WTC11 (cell line): ENCODE results near the gene RABGAP1. TPM values are rescaled to one million over a fixed set of nuclear protein-coding genes. Genes with fewer than 3 reads are reported as not detected.

Experiments used
- ATAC-seq: fragments of 200-7000 bp; cut with Tn5 transposase; 2 replicates; pipeline ENCODE4 v1.10.0; 2021; ENCODE audit warnings: mild to moderate bottlenecking, moderate library complexity
- CTCF ChIA-PET: fragments of 300-600 bp; sonication (Branson Sonifier 250); formaldehyde crosslinking; loops from one replicate; lab custom pipeline; 2021; ENCODE audit warnings: antibody characterized with exemption; lab: Charles Lee
- POLR2A ChIA-PET: fragments of 350-600 bp; sonication (Branson Sonifier 250); formaldehyde crosslinking; loops from one replicate; lab custom pipeline; 2021; ENCODE audit warnings: antibody characterized with exemption; lab: Charles Lee
- DNase-seq: peaks from one replicate; pipeline ENCODE4 v3.0.0; 2021; ENCODE audit warnings: low spot score
- H3K27ac Mint-ChIP-seq: 2 replicates; pipeline ENCODE4 v1.8.0; 2021; ENCODE audit warnings: mixed read lengths
- H3K27me3 Mint-ChIP-seq: 2 replicates; pipeline ENCODE4 v1.8.0; 2021; ENCODE audit warnings: low read depth, mild to moderate bottlenecking, moderate library complexity, mixed read lengths
- H3K36me3 Mint-ChIP-seq: 2 replicates; pipeline ENCODE4 v1.8.0; 2021; ENCODE audit warnings: mixed read lengths
- H3K4me1 Mint-ChIP-seq: 2 replicates; pipeline ENCODE4 v1.8.0; 2022; ENCODE audit warnings: mixed read lengths
- H3K4me3 Mint-ChIP-seq: 2 replicates; pipeline ENCODE4 v1.8.0; 2021; ENCODE audit warnings: mild to moderate bottlenecking, moderate library complexity, mixed read lengths
- H3K9me3 Mint-ChIP-seq: 2 replicates; pipeline ENCODE4 v1.8.0; 2021; ENCODE audit warnings: mixed read lengths
- ARID4B ChIP-seq: sonication (generic); formaldehyde crosslinking; IDR thresholded peaks from 2 replicates; pipeline ENCODE4 v1.8.0; 2023; ENCODE audit warnings: missing genetic modification reagents, mild to moderate bottlenecking, borderline replicate concordance
- CBFB ChIP-seq: sonication (generic); formaldehyde crosslinking; IDR thresholded peaks from 2 replicates; pipeline ENCODE4 v1.8.1; 2022; ENCODE audit warnings: mild to moderate bottlenecking, low read depth, missing genetic modification reagents
- E2F4 ChIP-seq: sonication (generic); formaldehyde crosslinking; IDR thresholded peaks from 2 replicates; pipeline ENCODE4 v1.8.1; 2022; ENCODE audit warnings: low read depth, mild to moderate bottlenecking, moderate library complexity, missing genetic modification reagents, borderline replicate concordance
- FOXJ3 ChIP-seq: sonication (generic); formaldehyde crosslinking; IDR thresholded peaks from 2 replicates; pipeline ENCODE4 v1.9.0; 2021; ENCODE audit warnings: missing genetic modification reagents, mild to moderate bottlenecking, borderline replicate concordance
- IRF2 ChIP-seq: sonication (generic); formaldehyde crosslinking; IDR thresholded peaks from 2 replicates; pipeline ENCODE4 v1.8.0; 2022; ENCODE audit warnings: low read depth, missing genetic modification reagents, borderline replicate concordance
- KAT7 ChIP-seq: sonication (generic); formaldehyde crosslinking; IDR thresholded peaks from 2 replicates; pipeline ENCODE4 v1.8.1; 2023; ENCODE audit warnings: missing genetic modification reagents, mild to moderate bottlenecking, borderline replicate concordance
- MXD4 ChIP-seq: fragments of 250-450 bp; sonication (Bioruptor Pico); IDR thresholded peaks from 2 replicates; pipeline ENCODE4 v1.8.0; 2021; ENCODE audit warnings: mild to moderate bottlenecking, moderate library complexity, borderline replicate concordance
- NFATC4 ChIP-seq: fragments of 250-450 bp; sonication (Bioruptor Pico); IDR thresholded peaks from 2 replicates; pipeline ENCODE4 v1.9.0; 2021; ENCODE audit warnings: mild to moderate bottlenecking
- OVOL2 ChIP-seq: fragments of 250-450 bp; sonication (Bioruptor Pico); IDR thresholded peaks from 2 replicates; pipeline ENCODE4 v1.9.0; 2021; ENCODE audit warnings: mild to moderate bottlenecking, borderline replicate concordance
- PREB ChIP-seq: sonication (generic); formaldehyde crosslinking; IDR thresholded peaks from 2 replicates; pipeline ENCODE4 v1.8.1; 2022; ENCODE audit warnings: mild to moderate bottlenecking, missing genetic modification reagents, moderate library complexity, borderline replicate concordance
- TEAD1 ChIP-seq: sonication (generic); formaldehyde crosslinking; IDR thresholded peaks from 2 replicates; pipeline ENCODE4 v1.8.0; 2022; ENCODE audit warnings: mild to moderate bottlenecking, missing genetic modification reagents
- TP53 ChIP-seq: sonication (generic); formaldehyde crosslinking; IDR thresholded peaks from 2 replicates; pipeline ENCODE4 v1.8.1; 2023; ENCODE audit warnings: mild to moderate bottlenecking, missing genetic modification reagents
- ZBTB21 ChIP-seq: sonication (generic); formaldehyde crosslinking; IDR thresholded peaks from 2 replicates; pipeline ENCODE4 v1.8.1; 2023; ENCODE audit warnings: mild to moderate bottlenecking, missing genetic modification reagents, borderline replicate concordance
- ZNF121 ChIP-seq: sonication (generic); formaldehyde crosslinking; IDR thresholded peaks from 2 replicates; pipeline ENCODE4 v1.8.0; 2023; ENCODE audit warnings: missing genetic modification reagents
- ZNF232 ChIP-seq: sonication (generic); formaldehyde crosslinking; IDR thresholded peaks from 2 replicates; pipeline ENCODE4 v1.8.0; 2022; ENCODE audit warnings: mild to moderate bottlenecking, missing genetic modification reagents
- ZNF396 ChIP-seq: fragments of 250-450 bp; sonication (Bioruptor Pico); IDR thresholded peaks from 2 replicates; pipeline ENCODE4 v1.8.0; 2021; ENCODE audit warnings: mild to moderate bottlenecking, moderate library complexity, borderline replicate concordance
- ZNF416 ChIP-seq: fragments of 250-450 bp; sonication (Bioruptor Pico); IDR thresholded peaks from 2 replicates; pipeline ENCODE4 v1.9.0; 2021; ENCODE audit warnings: mild to moderate bottlenecking, inconsistent platforms
- total RNA-seq: library from RNA; stranded (reverse); gene quantifications from 3 replicates; pipeline ENCODE4 v1.2.3, GENCODE V29; 2021
- TF ChIP-seq, protein P1 (sequence below): fragments of 250-450 bp; sonication (Bioruptor Pico); IDR thresholded peaks from 2 replicates; pipeline ENCODE4 v2.1.2; 2022; ENCODE audit warnings: mild to moderate bottlenecking, moderate library complexity
- TF ChIP-seq, protein P2 (sequence below): sonication (generic); formaldehyde crosslinking; IDR thresholded peaks from 2 replicates; pipeline ENCODE4 v1.8.1; 2022; ENCODE audit warnings: low read depth, missing genetic modification reagents, borderline replicate concordance
- TF ChIP-seq, protein P3 (sequence below): fragments of 250-450 bp; sonication (Bioruptor Pico); IDR thresholded peaks from 2 replicates; pipeline ENCODE4 v1.9.0; 2021; ENCODE audit warnings: mild to moderate bottlenecking
- TF ChIP-seq, protein P4 (sequence below): fragments of 200-600 bp; IDR thresholded peaks from 2 replicates; pipeline ENCODE4 v1.8.0; 2022; ENCODE audit warnings: antibody characterized with exemption

Gene RABGAP1
- total RNA-seq, 1 experiment from 2014 or later, result 38.1 TPM

GRCh38 chr9:123011878-123012528 is 71.2 kb downstream of the RABGAP1 start:
- H3K36me3 Mint-ChIP-seq, result peaks cover 38% of the 10 kb centered on the region
- POLR2A ChIA-PET, result no interaction called here
- no peak for ATAC-seq
- CTCF ChIA-PET, result no interaction called here
- TF ChIP-seq IRF2 (CRISPR knock-in tag) (no peak), FOXJ3 (CRISPR knock-in tag) (no peak), CBFB (CRISPR knock-in tag) (no peak), KAT7 (no peak), ZNF396 (no peak), ZNF232 (CRISPR knock-in tag) (no peak), ZBTB21 (CRISPR knock-in tag) (no peak), TP53 (no peak), E2F4 (CRISPR knock-in tag) (no peak), OVOL2 (CRISPR knock-in tag) (no peak)
- TF ChIP-seq, all 79 proteins: peak for 0
- Mint-ChIP-seq H3K9me3 (0 out of 2 replicates have a peak, but pooled peaks cover 4% of the 10 kb centered on the region), H3K27me3 (no peaks in the 10 kb centered on the region), H3K27ac (no peak overlapping the region), H3K4me1 (no peaks in the 10 kb centered on the region), H3K4me3 (no peak overlapping the region)
- no peak for DNase-seq

- no peak overlapping the region for H3K4me3 Mint-ChIP-seq
- H3K36me3 Mint-ChIP-seq, result peaks cover 56% of the 10 kb centered on the region
- no peaks in the 10 kb centered on the region for H3K27me3 Mint-ChIP-seq
- ATAC-seq (no peak), DNase-seq (no peak)
- no peaks in the 10 kb centered on the region for H3K4me1 Mint-ChIP-seq
- 0 out of 2 replicates have a peak, but pooled peaks cover 4% of the 10 kb centered on the region for H3K9me3 Mint-ChIP-seq
- ChIA-PET CTCF (interaction anchor here (1.2 kb wide), 1 partner anchor 9 kb away, joined by 3 read pairs; no protein-coding TSS in a partner anchor), POLR2A (no interaction called here)
- H3K27ac Mint-ChIP-seq, result no peak overlapping the region
- TF ChIP-seq ARID4B (CRISPR knock-in tag) (no peak), MXD4 (no peak), TEAD1 (CRISPR knock-in tag) (no peak), PREB (CRISPR knock-in tag) (no peak), ZNF416 (CRISPR knock-in tag) (no peak), ZNF121 (CRISPR knock-in tag) (no peak), NFATC4 (CRISPR knock-in tag) (no peak)
- TF ChIP-seq, protein P1, sequence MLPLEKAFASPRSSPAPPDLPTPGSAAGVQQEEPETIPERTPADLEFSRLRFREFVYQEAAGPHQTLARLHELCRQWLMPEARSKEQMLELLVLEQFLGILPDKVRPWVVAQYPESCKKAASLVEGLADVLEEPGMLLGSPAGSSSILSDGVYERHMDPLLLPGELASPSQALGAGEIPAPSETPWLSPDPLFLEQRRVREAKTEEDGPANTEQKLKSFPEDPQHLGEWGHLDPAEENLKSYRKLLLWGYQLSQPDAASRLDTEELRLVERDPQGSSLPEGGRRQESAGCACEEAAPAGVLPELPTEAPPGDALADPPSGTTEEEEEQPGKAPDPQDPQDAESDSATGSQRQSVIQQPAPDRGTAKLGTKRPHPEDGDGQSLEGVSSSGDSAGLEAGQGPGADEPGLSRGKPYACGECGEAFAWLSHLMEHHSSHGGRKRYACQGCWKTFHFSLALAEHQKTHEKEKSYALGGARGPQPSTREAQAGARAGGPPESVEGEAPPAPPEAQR (CRISPR knock-in tag), result no peak
- TF ChIP-seq, protein P2, sequence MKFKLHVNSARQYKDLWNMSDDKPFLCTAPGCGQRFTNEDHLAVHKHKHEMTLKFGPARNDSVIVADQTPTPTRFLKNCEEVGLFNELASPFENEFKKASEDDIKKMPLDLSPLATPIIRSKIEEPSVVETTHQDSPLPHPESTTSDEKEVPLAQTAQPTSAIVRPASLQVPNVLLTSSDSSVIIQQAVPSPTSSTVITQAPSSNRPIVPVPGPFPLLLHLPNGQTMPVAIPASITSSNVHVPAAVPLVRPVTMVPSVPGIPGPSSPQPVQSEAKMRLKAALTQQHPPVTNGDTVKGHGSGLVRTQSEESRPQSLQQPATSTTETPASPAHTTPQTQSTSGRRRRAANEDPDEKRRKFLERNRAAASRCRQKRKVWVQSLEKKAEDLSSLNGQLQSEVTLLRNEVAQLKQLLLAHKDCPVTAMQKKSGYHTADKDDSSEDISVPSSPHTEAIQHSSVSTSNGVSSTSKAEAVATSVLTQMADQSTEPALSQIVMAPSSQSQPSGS (CRISPR knock-in tag), result no peak
- TF ChIP-seq, protein P3, sequence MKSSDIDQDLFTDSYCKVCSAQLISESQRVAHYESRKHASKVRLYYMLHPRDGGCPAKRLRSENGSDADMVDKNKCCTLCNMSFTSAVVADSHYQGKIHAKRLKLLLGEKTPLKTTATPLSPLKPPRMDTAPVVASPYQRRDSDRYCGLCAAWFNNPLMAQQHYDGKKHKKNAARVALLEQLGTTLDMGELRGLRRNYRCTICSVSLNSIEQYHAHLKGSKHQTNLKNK (CRISPR knock-in tag), result no peak
- TF ChIP-seq, protein P4, sequence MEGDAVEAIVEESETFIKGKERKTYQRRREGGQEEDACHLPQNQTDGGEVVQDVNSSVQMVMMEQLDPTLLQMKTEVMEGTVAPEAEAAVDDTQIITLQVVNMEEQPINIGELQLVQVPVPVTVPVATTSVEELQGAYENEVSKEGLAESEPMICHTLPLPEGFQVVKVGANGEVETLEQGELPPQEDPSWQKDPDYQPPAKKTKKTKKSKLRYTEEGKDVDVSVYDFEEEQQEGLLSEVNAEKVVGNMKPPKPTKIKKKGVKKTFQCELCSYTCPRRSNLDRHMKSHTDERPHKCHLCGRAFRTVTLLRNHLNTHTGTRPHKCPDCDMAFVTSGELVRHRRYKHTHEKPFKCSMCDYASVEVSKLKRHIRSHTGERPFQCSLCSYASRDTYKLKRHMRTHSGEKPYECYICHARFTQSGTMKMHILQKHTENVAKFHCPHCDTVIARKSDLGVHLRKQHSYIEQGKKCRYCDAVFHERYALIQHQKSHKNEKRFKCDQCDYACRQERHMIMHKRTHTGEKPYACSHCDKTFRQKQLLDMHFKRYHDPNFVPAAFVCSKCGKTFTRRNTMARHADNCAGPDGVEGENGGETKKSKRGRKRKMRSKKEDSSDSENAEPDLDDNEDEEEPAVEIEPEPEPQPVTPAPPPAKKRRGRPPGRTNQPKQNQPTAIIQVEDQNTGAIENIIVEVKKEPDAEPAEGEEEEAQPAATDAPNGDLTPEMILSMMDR, result no peak
These were observed 75.8 kb downstream of the RABGAP1 start for GRCh38 chr9:123016631-123017030.
